ENCODE measurements around the gene BUD13.

Gene BUD13

GRCh38 chr11:116813170-116813569, 40.4 kb upstream of the BUD13 start (continued):
- no peak for TF ChIP-seq SALL2 (tag by site-specific recombination; IDR thresholded peaks at IDR 0.05; ENCODE audit: borderline replicate concordance)
- no peak for TF ChIP-seq ZNF776 (tag by site-specific recombination; IDR thresholded peaks at IDR 0.05; ENCODE audit: borderline replicate concordance)
- no peak for TF ChIP-seq ZFP41 (tag by site-specific recombination; IDR thresholded peaks at IDR 0.05; ENCODE audit: borderline replicate concordance)
- TF ChIP-seq ZNF555 (tag by site-specific recombination; conservative IDR thresholded peaks at IDR 0.05) = no peak
- no peak for TF ChIP-seq ZNF274 (IDR thresholded peaks at IDR 0.05; ENCODE audit: low read length)
- TF ChIP-seq ZNF274 (tag by site-specific recombination; IDR thresholded peaks at IDR 0.05; ENCODE audit: borderline replicate concordance) = no peak
- TF ChIP-seq ZFP3 (tag by site-specific recombination; IDR thresholded peaks at IDR 0.05; ENCODE audit: low read depth) = no peak
- no peak for TF ChIP-seq SP7 (tag by site-specific recombination; IDR thresholded peaks at IDR 0.05)
- no peak for TF ChIP-seq ZNF626 (tag by site-specific recombination; IDR thresholded peaks at IDR 0.05)
- TF ChIP-seq ZNF580 (tag by site-specific recombination; IDR thresholded peaks at IDR 0.05) = no peak
- no peak for TF ChIP-seq ZNF146 (tag by site-specific recombination; IDR thresholded peaks at IDR 0.05)

DNA sequence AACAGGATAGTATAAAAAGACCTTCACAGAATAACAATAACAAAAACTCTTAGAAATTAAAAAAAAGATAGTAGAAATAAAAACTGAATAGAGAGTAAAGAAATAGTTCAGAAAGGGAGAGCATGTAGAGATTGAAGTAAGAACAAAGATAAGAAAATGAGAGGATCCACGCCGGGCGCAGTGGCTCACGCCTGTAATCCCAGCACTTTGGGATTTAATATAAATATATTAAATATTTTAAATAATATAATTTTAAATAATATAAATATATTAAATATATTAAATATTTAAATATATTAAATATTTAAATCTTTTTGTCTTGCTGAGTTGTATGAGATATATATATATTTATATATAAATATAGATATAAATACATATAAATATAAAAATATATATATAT, 39.3 kb upstream of the BUD13 start:
- ChIA-PET CTCF (interaction anchor here (0.6 to 2.4 kb wide), 4 partner anchors 18 to 145 kb away, joined by 4 to 19 read pairs (median 10); no protein-coding TSS in a partner anchor), POLR2A (no interaction called here)
- Histone ChIP-seq H3K9me3 (ENCODE audit: control insufficient read depth, insufficient read depth, low read depth, low read length) (no peaks in the 10 kb centered on the region), H3K27ac (ENCODE audit: extremely low read depth, low read depth, low read length) (no peak overlapping the region), H3K36me3 (ENCODE audit: control insufficient read depth in 2 of 2, insufficient read depth in 1 of 2, low read length in 2 of 2) (no peaks in the 10 kb centered on the region), H3K4me3 (ENCODE audit: low read depth, low read length) (no peak overlapping the region), H3K4me1 (ENCODE audit: control insufficient read depth, insufficient read depth, low read length) (no peaks in the 10 kb centered on the region)
- TF ChIP-seq ZNF501 (tag by site-specific recombination; IDR thresholded peaks at IDR 0.05) (no peak), ZNF707 (tag by site-specific recombination; IDR thresholded peaks at IDR 0.05) (no peak), KLF1 (tag by site-specific recombination; IDR thresholded peaks at IDR 0.05) (no peak)
- TF ChIP-seq, protein P1, sequence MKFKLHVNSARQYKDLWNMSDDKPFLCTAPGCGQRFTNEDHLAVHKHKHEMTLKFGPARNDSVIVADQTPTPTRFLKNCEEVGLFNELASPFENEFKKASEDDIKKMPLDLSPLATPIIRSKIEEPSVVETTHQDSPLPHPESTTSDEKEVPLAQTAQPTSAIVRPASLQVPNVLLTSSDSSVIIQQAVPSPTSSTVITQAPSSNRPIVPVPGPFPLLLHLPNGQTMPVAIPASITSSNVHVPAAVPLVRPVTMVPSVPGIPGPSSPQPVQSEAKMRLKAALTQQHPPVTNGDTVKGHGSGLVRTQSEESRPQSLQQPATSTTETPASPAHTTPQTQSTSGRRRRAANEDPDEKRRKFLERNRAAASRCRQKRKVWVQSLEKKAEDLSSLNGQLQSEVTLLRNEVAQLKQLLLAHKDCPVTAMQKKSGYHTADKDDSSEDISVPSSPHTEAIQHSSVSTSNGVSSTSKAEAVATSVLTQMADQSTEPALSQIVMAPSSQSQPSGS (tag by site-specific recombination; IDR thresholded peaks at IDR 0.05; ENCODE audit: low read depth) = no peak

- no peaks in the 10 kb centered on the region for H3K9me3 ChIP-seq (ENCODE audit: control insufficient read depth, insufficient read depth, low read depth, low read length)
- ChIA-PET POLR2A (no interaction called here), CTCF (interaction anchor here (0.6 to 1.2 kb wide), 3 partner anchors 17 to 530 kb away, joined by 3 to 5 read pairs (median 4); no protein-coding TSS in a partner anchor)
- H3K36me3 ChIP-seq (ENCODE audit: control insufficient read depth in 2 of 2, insufficient read depth in 1 of 2, low read length in 2 of 2) = no peaks in the 10 kb centered on the region
- no peak overlapping the region for H3K4me3 ChIP-seq (ENCODE audit: low read depth, low read length)
- no peak overlapping the region for H3K27ac ChIP-seq (ENCODE audit: extremely low read depth, low read depth, low read length)
- no peak for TF ChIP-seq PBX3 (CRISPR knock-in tag; IDR thresholded peaks at IDR 0.05)
- TF ChIP-seq KLF8 (tag by site-specific recombination; IDR thresholded peaks at IDR 0.05) = no peak
- no peak for TF ChIP-seq KLF7 (tag by site-specific recombination; IDR thresholded peaks at IDR 0.05; ENCODE audit: borderline replicate concordance)
- no peak for TF ChIP-seq ZNF404 (tag by site-specific recombination; IDR thresholded peaks at IDR 0.05)
- no peak for TF ChIP-seq ZNF362 (tag by site-specific recombination; IDR thresholded peaks at IDR 0.05)
- no peak for TF ChIP-seq ZNF645 (tag by site-specific recombination; IDR thresholded peaks at IDR 0.05)
- no peak for TF ChIP-seq ZNF138 (tag by site-specific recombination; IDR thresholded peaks at IDR 0.05; ENCODE audit: borderline replicate concordance)
- TF ChIP-seq ZNF521 (tag by site-specific recombination; IDR thresholded peaks at IDR 0.05) = no peak
- TF ChIP-seq ZNF555 (tag by site-specific recombination; conservative IDR thresholded peaks at IDR 0.05) = no peak
- no peak for TF ChIP-seq ZNF544 (tag by site-specific recombination; IDR thresholded peaks at IDR 0.05)
- TF ChIP-seq ZNF701 (tag by site-specific recombination; IDR thresholded peaks at IDR 0.05) = no peak
- H3K4me1 ChIP-seq (ENCODE audit: control insufficient read depth, insufficient read depth, low read length) = no peaks in the 10 kb centered on the region
These were observed 38.4 kb upstream of the BUD13 start for GRCh38 chr11:116811194-116811593.
